Sigmoid colon (tissue), 4 donors: Measurements from ENCODE around the gene UST.

Experiments used
- EP300 ChIP-seq, 4 donors: sonication (generic); formaldehyde crosslinking; IDR thresholded peaks; one replicate each; pipeline ENCODE4 v1.6.1; 2017; ENCODE audit warnings: antibody characterized with exemption in 4 of 4
- POLR2A ChIP-seq, 2 donors: fragments of 450-650 bp; IDR thresholded peaks; one replicate each; pipeline ENCODE4 v1.6.1; 2016; ENCODE audit warnings: antibody characterized with exemption in 2 of 2, mild to moderate bottlenecking in 2 of 2, moderate library complexity in 2 of 2
- POLR2AphosphoS5 ChIP-seq, 4 donors: sonication (generic); formaldehyde crosslinking; IDR thresholded peaks; one replicate each; pipeline ENCODE4 v1.6.1; 2017; ENCODE audit warnings: antibody characterized with exemption in 4 of 4
- TF ChIP-seq, protein P1 (sequence below), 4 experiments: fragments of 450-650 bp in 3 of 4; fragments of 200-600 bp in 1 of 4; IDR thresholded peaks; one replicate each; pipeline ENCODE4 v1.5.1; 2016 to 2019; ENCODE audit warnings: antibody characterized with exemption in 4 of 4, mild to moderate bottlenecking in 3 of 4, moderate library complexity in 2 of 4

DNA sequence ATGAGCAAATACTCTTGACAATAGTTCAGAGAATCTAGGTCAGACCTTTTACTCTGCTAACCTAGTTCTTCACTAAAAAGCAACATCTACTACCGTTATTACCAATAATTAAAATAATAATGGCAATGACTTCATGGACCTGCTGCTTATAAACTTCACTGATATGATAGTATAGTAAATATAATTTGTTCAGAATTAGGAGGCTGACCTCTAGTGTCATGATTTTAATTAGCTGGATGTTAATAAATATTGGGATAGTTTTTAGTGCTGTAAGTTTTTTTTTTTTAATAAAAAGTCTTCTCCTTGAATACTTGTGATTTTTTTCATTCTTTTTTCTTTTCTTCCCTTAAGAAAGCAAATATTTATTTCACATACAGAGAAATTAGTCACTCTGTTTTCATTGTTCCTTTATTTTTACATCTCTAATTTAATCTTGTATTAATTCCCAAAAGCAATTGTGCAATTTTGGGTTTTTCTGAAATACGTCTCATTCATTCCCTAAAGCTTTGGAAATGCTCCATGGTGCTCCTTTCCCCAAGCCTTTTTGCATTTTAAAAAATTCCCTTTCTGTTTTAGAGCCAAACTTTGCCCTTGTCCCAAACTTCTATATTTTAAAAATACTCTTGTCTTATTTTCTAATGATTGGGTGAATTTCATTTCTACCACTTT is 46.6 kb upstream of the UST start:
- TF ChIP-seq, protein P1, sequence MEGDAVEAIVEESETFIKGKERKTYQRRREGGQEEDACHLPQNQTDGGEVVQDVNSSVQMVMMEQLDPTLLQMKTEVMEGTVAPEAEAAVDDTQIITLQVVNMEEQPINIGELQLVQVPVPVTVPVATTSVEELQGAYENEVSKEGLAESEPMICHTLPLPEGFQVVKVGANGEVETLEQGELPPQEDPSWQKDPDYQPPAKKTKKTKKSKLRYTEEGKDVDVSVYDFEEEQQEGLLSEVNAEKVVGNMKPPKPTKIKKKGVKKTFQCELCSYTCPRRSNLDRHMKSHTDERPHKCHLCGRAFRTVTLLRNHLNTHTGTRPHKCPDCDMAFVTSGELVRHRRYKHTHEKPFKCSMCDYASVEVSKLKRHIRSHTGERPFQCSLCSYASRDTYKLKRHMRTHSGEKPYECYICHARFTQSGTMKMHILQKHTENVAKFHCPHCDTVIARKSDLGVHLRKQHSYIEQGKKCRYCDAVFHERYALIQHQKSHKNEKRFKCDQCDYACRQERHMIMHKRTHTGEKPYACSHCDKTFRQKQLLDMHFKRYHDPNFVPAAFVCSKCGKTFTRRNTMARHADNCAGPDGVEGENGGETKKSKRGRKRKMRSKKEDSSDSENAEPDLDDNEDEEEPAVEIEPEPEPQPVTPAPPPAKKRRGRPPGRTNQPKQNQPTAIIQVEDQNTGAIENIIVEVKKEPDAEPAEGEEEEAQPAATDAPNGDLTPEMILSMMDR (IDR thresholded peaks at IDR 0.05) = no peak
- TF ChIP-seq POLR2A (IDR thresholded peaks at IDR 0.05) (no peak), POLR2AphosphoS5 (IDR thresholded peaks at IDR 0.05) (no peak), EP300 (IDR thresholded peaks at IDR 0.05) (no peak)
